SIG-M5 treated with dmso at 0.1 percent for 504 hours (cell line): ENCODE results near the gene C1orf232.

Source experiments
- DNase-seq: peaks from one replicate; lab custom pipeline; 2025; ENCODE audit not compliant: unreplicated experiment; lab: John Stamatoyannopoulos, UW

The C1orf232 gene

DNA sequence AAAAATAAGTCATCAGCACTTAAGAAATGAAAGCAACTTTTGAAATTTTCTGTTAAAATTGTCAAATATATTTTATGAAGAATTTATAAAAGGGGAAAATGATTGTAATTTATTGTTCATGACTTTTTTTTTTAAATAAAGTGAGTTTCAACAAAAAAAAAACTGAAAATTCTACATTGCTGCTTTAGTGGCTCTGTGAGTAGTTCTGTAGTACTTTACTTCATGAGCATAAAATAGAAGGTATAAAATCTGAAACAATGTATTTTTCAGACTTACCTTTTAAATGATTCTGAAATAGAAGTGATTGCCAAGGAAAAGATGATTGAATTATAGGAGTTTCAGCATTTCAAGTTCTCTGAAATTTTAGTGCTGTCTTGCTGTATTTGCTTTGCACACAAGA is 43.4 kb downstream of the C1orf232 start:
- no peak for DNase-seq

DNA sequence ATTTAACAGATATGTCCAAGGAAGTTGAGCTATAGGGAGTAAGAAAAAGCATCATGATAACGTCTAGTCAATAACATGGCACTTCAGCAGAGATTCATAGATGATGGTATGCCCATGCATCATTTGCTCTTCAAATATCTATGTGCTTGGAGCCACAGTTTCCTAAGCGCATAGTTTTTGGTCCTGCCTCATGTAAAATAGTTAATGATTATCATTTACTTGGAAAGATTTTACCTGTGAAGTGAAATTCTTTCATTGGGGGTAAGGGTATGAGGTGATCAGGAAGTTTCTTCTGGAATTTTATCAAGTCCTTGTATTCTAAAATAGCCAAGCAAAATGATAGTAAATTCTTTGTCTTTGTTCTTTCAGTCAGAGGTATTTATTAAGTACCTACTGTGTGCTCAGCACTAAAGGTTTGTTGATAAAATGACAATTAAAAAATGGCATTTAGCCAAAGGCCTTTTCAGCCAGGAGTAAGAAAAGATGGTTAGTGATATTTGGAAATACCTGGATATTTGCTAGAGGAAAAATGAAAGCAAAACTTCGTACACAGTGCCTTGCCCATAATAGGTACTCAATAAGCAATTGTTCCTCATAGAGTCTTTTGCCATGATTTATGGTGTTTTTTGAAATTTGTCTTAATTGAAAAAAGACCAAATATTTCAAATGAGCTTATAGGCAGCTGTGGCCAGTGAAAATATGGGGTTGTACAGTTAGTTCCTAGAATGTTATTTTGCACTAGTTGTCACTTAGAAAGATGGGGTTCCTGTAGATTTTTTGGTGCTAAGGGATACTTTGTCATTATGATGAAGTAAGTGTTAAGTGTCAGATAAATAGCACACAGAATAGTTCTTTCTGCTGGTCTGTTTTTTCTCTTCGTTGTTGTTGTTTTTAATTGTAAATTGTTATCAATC is 44.1 kb downstream of the C1orf232 start:
- no peak for DNase-seq

DNA sequence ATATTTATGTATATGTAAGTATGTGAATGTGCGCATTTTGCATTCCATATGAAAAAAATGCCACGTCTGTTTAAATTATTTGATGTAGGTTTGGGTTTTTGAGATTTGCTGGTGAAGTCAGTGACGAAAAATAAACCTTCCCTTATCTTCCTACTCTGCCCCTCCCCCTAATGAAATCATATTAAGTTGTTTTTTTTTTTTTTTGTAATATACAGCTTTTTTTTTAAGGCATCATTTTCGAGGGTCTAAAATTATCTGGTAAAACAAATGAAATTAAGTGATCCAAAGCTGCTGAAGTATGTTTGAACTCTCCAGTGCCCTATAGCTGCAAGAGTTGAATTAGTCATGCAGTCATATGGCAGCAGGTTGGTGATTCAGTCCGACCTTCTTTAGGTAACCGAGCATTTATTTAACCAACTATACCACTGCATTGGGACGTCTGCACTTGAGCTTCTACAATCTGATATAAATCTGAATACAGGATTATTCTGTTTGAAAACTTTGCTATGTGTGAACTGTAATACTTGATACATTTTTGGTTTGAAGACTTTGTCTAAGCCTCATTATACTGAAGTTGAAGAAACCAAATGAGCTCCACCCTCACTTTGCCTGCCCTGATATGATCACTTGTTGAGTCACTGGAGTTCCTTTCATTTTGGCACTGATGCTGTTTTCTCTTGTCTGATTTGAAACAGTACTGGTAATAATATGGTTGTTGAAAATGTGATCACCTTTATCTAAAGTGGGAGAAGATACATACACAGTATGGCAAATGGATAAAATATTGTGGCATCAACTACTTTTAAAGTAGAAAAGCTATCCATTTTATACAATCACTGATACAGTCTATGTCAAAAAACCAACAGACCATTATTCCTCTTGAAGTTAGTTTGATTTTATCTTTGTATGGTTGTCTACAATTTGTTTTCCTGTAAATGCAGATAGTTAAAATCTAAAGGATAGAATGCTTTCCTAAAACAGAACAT is 45.5 kb downstream of the C1orf232 start:
- no peak for DNase-seq

DNA sequence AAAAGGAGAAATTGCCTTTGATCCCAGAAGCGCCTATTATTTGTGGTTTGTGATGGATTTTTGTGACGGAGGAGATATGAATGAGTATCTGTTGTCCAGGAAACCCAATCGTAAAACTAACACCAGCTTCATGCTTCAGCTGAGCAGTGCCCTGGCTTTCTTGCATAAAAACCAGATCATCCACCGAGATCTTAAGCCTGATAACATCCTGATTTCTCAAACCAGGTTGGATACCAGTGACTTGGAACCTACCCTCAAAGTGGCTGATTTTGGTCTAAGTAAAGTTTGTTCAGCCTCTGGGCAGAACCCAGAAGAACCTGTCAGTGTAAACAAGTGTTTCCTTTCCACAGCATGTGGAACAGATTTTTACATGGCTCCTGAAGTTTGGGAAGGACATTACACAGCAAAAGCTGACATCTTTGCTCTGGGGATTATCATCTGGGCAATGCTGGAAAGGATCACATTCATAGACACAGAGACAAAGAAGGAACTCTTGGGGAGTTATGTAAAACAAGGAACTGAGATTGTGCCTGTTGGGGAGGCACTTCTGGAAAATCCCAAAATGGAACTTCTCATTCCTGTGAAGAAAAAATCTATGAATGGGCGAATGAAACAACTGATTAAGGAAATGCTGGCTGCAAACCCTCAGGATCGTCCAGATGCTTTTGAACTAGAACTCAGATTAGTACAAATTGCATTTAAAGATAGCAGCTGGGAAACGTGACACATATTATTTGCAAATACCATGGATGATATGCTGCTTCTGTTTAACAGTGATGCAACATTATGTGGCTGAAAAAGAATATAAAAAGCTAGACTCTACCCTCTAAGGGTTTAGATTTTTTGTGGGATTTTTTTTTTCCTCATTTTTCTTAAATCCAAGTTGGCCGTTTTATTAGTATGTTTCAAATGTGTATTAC is 46.6 kb downstream of the C1orf232 start:
- no peak for DNase-seq

DNA sequence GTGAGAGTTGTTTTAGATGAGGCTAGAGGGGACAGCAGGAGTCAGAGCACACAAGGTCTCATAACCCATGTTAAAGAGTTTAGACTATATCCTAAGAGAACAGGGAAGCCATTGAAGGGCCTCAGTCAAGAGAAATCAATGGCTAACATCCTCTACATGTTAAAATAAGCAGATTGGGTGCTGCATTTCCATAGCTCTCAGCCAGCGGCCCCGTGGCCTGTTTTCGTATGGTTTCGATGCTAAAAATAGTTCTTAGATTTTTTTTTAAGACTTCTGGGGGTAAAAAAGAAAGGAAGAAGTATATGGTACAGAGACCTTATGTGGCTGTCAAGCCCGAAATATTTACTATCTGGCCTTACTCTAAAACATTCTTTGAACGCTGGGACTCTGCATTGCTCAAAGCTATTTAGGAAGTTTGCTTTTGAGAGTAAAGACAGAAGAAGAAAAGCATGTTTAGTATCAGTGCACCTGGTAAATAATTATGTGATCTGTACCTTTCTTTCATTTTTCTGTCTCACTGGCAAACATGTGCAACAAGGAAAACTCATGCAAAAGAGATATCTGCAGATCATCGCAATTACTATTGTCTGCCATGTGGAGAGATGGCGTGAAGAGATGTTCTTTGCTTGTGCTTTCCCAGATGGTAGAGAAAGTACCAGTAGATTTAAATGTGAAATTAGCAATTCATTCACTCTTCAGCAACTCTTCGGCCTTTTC is 48.7 kb downstream of the C1orf232 start:
- peak; percentile 48 for DNase-seq

DNA sequence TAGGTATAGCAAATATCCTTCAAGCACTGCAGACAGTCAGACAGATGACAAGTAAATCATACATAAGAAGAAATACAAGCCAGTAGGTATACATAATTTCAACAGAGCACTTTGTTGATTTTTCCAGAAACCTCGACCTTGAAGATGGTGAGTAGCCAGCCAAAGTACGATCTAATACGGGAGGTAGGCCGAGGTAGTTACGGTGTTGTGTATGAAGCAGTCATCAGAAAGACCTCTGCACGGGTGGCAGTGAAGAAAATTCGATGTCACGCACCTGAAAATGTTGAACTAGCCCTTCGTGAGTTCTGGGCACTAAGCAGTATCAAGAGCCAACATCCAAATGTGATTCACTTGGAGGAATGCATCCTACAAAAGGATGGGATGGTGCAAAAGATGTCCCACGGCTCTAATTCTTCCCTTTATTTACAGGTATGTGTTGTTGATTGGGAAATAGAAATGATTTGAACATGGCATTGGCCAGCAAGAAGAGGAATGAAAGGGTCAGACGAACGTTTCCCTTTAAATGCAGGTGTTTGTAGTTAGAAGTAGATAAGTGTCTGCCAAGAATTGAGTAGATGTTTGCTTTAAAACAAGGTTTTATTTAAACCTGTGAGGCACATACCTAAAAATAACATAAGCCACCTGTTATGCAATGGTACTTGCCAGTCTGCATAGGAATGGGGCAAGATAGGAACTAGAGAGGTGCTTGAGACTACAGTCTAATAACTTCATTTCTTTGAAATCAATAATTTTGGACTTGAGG is 54.4 kb downstream of the C1orf232 start:
- no peak for DNase-seq
